OCI-LY7 (cell line): ENCODE data around the gene LRGUK. TPM values are rescaled to one million over a fixed set of nuclear protein-coding genes. Genes with fewer than 3 reads are reported as not detected.

Experiments used
- BruUV-seq: library from RNA; stranded (reverse); fragments of 400-500 nt; replicated peaks from 2 replicates; lab custom pipeline; 2021; lab: Mats Ljungman, UMichigan
- CTCF ChIA-PET: fragments of 300-600 bp; sonication (Branson Sonifier 250); formaldehyde crosslinking; loops from one replicate; lab custom pipeline; 2022; ENCODE audit warnings: antibody characterized with exemption; ENCODE audit not compliant: unreplicated experiment; lab: Charles Lee
- POLR2A ChIA-PET: fragments of 300-600 bp; sonication (Branson Sonifier 250); formaldehyde crosslinking; loops from one replicate; lab custom pipeline; 2022; ENCODE audit warnings: antibody characterized with exemption; lab: Charles Lee
- DNase-seq: peaks from one replicate; pipeline ENCODE4 v3.0.0-alpha.2; 2015; ENCODE audit warnings: low spot score
- H2AFZ ChIP-seq: fragments of 200-600 bp; sonication (generic), shearing (Covaris generic); 2 replicates; pipeline ENCODE4 v1.6.1; 2014; ENCODE audit warnings: mild to moderate bottlenecking, antibody characterized with exemption, low read length, moderate library complexity
- H3K27ac ChIP-seq: fragments of 200-600 bp; sonication (generic); 2 replicates; pipeline ENCODE4 v1.5.1; 2014; ENCODE audit warnings: mixed run types, low read depth, mild to moderate bottlenecking, moderate library complexity, low read length, inconsistent platforms; ENCODE audit not compliant: poor library complexity, severe bottlenecking
- H3K36me3 ChIP-seq: fragments of 200-600 bp; sonication (generic); 2 replicates; pipeline ENCODE4 v1.6.1; 2014; ENCODE audit warnings: mild to moderate bottlenecking, antibody characterized with exemption, low read length, moderate library complexity, mixed read lengths; ENCODE audit not compliant: insufficient read depth
- H3K4me1 ChIP-seq: fragments of 200-600 bp; sonication (generic); 2 replicates; pipeline ENCODE4 v1.5.1; 2014; ENCODE audit warnings: mild to moderate bottlenecking, low read length; ENCODE audit not compliant: insufficient read depth, poor library complexity, severe bottlenecking
- H3K4me2 ChIP-seq: fragments of 200-600 bp; sonication (generic); 2 replicates; pipeline ENCODE4 v1.6.1; 2014; ENCODE audit warnings: mild to moderate bottlenecking, low read length
- H3K4me3 ChIP-seq: fragments of 200-600 bp; sonication (generic); 2 replicates; pipeline ENCODE4 v1.5.1; 2014; ENCODE audit warnings: mild to moderate bottlenecking, low read depth, low read length; ENCODE audit not compliant: poor library complexity, severe bottlenecking
- H3K79me2 ChIP-seq: fragments of 200-600 bp; sonication (generic); 2 replicates; pipeline ENCODE4 v1.6.1; 2016; ENCODE audit warnings: low read depth, mild to moderate bottlenecking, low read length, moderate library complexity, mixed read lengths; ENCODE audit not compliant: insufficient read depth
- H3K9me2 ChIP-seq: fragments of 200-600 bp; sonication (generic); 2 replicates; pipeline ENCODE4 v1.6.1; 2016; ENCODE audit warnings: mild to moderate bottlenecking, low read length, mixed read lengths; ENCODE audit not compliant: insufficient read depth
- H3K9me3 ChIP-seq: fragments of 200-600 bp; sonication (generic); 2 replicates; pipeline ENCODE4 v1.6.1; 2014; ENCODE audit warnings: mild to moderate bottlenecking, mixed run types, low read length, mixed read lengths
- H4K20me1 ChIP-seq: fragments of 200-600 bp; sonication (generic); 2 replicates; pipeline ENCODE4 v1.6.1; 2014; ENCODE audit warnings: mild to moderate bottlenecking, antibody characterized with exemption, low read length, moderate library complexity, mixed read lengths; ENCODE audit not compliant: insufficient read depth
- CTCF ChIP-seq: fragments of 200-600 bp; sonication (generic); conservative IDR thresholded peaks from 2 replicates; pipeline ENCODE4 v1.5.1; 2014; ENCODE audit warnings: mild to moderate bottlenecking, antibody characterized with exemption, low read length, moderate library complexity, mixed read lengths
- EZH2phosphoT487 ChIP-seq: fragments of 200-600 bp; sonication (generic); IDR thresholded peaks from 2 replicates; pipeline ENCODE4 v1.6.1; 2018; ENCODE audit warnings: low read depth, borderline replicate concordance, mild to moderate bottlenecking, mixed run types, antibody characterized with exemption, low read length, moderate library complexity, mixed read lengths
- intact Hi-C: fragments of 100-400 bp; cut with micrococcal nuclease; formaldehyde crosslinking; loops from one replicate; pipeline ENCODE4 v1.10.0; 2022; ENCODE audit not compliant: unreplicated experiment
- total RNA-seq, 2 experiments: library from RNA; depleted of rRNA in 1 of 2; stranded (reverse); fragments of >200 nt in 1 of 2; shearing (Covaris generic) in 1 of 2; gene quantifications; 2 replicates each; pipeline ENCODE4 v1.2.3, GENCODE V29; 2014 to 2022

Gene LRGUK
- total RNA-seq, 2 experiments from 2014 or later: 0.46 to 0.95 TPM

DNA sequence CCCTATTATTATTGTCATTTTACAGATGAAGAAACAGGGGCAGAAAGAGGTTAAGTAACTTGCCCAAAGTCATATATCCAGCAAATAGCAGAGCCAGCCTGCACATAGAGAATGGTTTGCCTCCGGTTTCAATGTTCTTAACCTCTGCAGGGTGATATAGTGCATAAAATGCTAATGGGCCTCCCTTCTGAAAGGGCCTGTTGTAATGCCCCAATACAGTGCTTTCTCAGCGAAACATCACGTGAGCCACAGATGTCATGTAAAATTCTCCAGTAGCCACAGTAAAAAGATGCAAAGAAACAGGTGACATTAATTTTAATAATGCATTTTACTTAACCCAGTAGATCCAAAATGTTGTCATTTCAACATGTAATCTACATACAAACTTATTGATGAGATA lies 38.1 kb downstream of the LRGUK start:
- Histone ChIP-seq H2AFZ (no peak overlapping the region), H3K4me3 (no peak overlapping the region), H4K20me1 (no peaks in the 10 kb centered on the region), H3K9me2 (no peaks in the 10 kb centered on the region), H3K79me2 (no peaks in the 10 kb centered on the region), H3K27ac (no peak overlapping the region), H3K9me3 (no peaks in the 10 kb centered on the region), H3K36me3 (no peaks in the 10 kb centered on the region), H3K4me2 (no peak overlapping the region), H3K4me1 (no peaks in the 10 kb centered on the region)
- BruUV-seq: no TSS peak
- POLR2A ChIA-PET: interaction anchor here (1.7 kb wide), 1 partner anchor 19 kb away, joined by 5 read pairs; no protein-coding TSS in a partner anchor
- CTCF ChIA-PET: no interaction called here
- intact Hi-C loops: no loop called here
- no peak for TF ChIP-seq EZH2phosphoT487
- no peak for TF ChIP-seq CTCF
- DNase-seq: no peak

DNA sequence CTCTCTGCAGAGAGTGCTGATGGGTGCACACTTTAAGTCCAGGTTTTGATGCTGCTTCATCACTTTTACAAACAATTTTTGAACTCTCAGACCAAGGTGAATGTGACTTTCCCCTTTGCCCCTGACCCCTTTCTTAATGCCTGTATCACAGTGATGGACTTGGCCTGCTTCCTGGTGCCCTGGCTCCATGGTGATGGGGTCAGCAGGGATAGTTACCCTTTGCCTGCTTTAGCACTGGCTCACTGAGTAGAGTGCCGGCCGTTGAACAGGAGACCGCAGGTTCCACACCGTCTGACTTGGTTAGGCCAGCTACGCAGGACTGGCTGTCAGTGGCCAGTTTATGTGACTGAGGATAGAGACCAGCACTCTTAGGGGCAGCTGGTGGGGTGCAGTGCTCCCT lies 40.1 kb downstream of the LRGUK start:
- H4K20me1 ChIP-seq: no peaks in the 10 kb centered on the region
- TF ChIP-seq CTCF (no peak), EZH2phosphoT487 (no peak)
- DNase-seq: no peak
- CTCF ChIA-PET: no interaction called here
- H3K4me3 ChIP-seq: no peak overlapping the region
- intact Hi-C loops: no loop called here
- no peaks in the 10 kb centered on the region for H3K79me2 ChIP-seq
- no peaks in the 10 kb centered on the region for H3K9me3 ChIP-seq
- no peaks in the 10 kb centered on the region for H3K36me3 ChIP-seq
- H2AFZ ChIP-seq: no peak overlapping the region
- H3K27ac ChIP-seq: no peak overlapping the region
- H3K4me2 ChIP-seq: no peak overlapping the region
- H3K4me1 ChIP-seq: no peaks in the 10 kb centered on the region
- POLR2A ChIA-PET: interaction anchor here (1.8 kb wide), 1 partner anchor 18 kb away, joined by 8 read pairs; no protein-coding TSS in a partner anchor
- no TSS peak for BruUV-seq
- H3K9me2 ChIP-seq: no peaks in the 10 kb centered on the region

- H3K4me3 ChIP-seq: no peak overlapping the region
- H3K27ac ChIP-seq: no peak overlapping the region
- POLR2A ChIA-PET: interaction anchor here (1.4 to 1.8 kb wide), 2 partner anchors 10 to 18 kb away, joined by 3 to 8 read pairs; no protein-coding TSS in a partner anchor
- no peak for TF ChIP-seq EZH2phosphoT487
- no peak for TF ChIP-seq CTCF
- H3K79me2 ChIP-seq: no peaks in the 10 kb centered on the region
- H3K4me1 ChIP-seq: no peaks in the 10 kb centered on the region
- no peaks in the 10 kb centered on the region for H3K9me2 ChIP-seq
- no peak overlapping the region for H2AFZ ChIP-seq
- H4K20me1 ChIP-seq: no peaks in the 10 kb centered on the region
- no peak for DNase-seq
- H3K4me2 ChIP-seq: no peak overlapping the region
- H3K36me3 ChIP-seq: no peaks in the 10 kb centered on the region
- BruUV-seq: no TSS peak
- CTCF ChIA-PET: no interaction called here
- H3K9me3 ChIP-seq: no peaks in the 10 kb centered on the region
- intact Hi-C loops: no loop called here
These were observed 40.7 kb downstream of the LRGUK start for GRCh38 chr7:134167841-134168240.
